IMR-90 (cell line): ENCODE measurements around the gene AXIN1.

ENCODE experiments used
- CEBPB ChIP-seq: IDR thresholded peaks from 2 replicates; pipeline ENCODE4 v1.6.1; 2012; ENCODE audit warnings: low read depth, low read length, improper control_type of control experiment
- CHD1 ChIP-seq: IDR thresholded peaks from 2 replicates; pipeline ENCODE4 v1.6.1; 2012; ENCODE audit warnings: low read depth, low read length, improper control_type of control experiment
- CTCF ChIP-seq: conservative IDR thresholded peaks from 2 replicates; pipeline ENCODE4 v1.5.1; 2012; ENCODE audit warnings: mild to moderate bottlenecking, low read depth, low read length, improper control_type of control experiment
- ELK1 ChIP-seq: fragments of 150-350 bp; IDR thresholded peaks from 2 replicates; pipeline ENCODE4 v1.6.1; 2016; ENCODE audit warnings: low read depth, mild to moderate bottlenecking, low read length, moderate library complexity, borderline replicate concordance
- MAZ ChIP-seq: IDR thresholded peaks from 2 replicates; pipeline ENCODE4 v1.6.1; 2012; ENCODE audit warnings: low read depth, mild to moderate bottlenecking, low read length, improper control_type of control experiment, moderate library complexity, borderline replicate concordance
- MXI1 ChIP-seq: IDR thresholded peaks from 2 replicates; pipeline ENCODE4 v1.6.1; 2012; ENCODE audit warnings: low read depth, mild to moderate bottlenecking, low read length, moderate library complexity, borderline replicate concordance
- POLR2A ChIP-seq: IDR thresholded peaks from 2 replicates; pipeline ENCODE4 v1.6.1; 2012; ENCODE audit warnings: mild to moderate bottlenecking, low read depth, low read length
- RAD21 ChIP-seq: IDR thresholded peaks from 2 replicates; pipeline ENCODE4 v1.6.1; 2012; ENCODE audit warnings: low read length, improper control_type of control experiment
- RCOR1 ChIP-seq: IDR thresholded peaks from 2 replicates; pipeline ENCODE4 v1.6.1; 2012; ENCODE audit warnings: mild to moderate bottlenecking, low read length, improper control_type of control experiment; ENCODE audit not compliant: insufficient replicate concordance
- USF2 ChIP-seq: fragments of 150-350 bp; IDR thresholded peaks from 2 replicates; pipeline ENCODE4 v1.6.1; 2017; ENCODE audit warnings: mild to moderate bottlenecking, antibody characterized with exemption, low read length, low read depth

GRCh38 chr16:400061-400591, 47.6 kb upstream of the AXIN1 start:
- TF ChIP-seq RAD21 (no peak), USF2 (no peak), CHD1 (no peak), RCOR1 (no peak), POLR2A (no peak), CEBPB (no peak), ELK1 (no peak), CTCF (no peak), MXI1 (no peak), MAZ (no peak)
